NCI-H1048 (cell line): ENCODE data around the gene RASSF5.

Experiments
- DNase-seq: peaks from one replicate; lab custom pipeline; 2025; lab: John Stamatoyannopoulos, UW

RASSF5 gene

GRCh38 chr1:206517784-206518183 lies 10.5 kb downstream of the RASSF5 start:
- DNase-seq, result no peak

GRCh38 chr1:206518206-206518605 lies 10.9 kb downstream of the RASSF5 start:
- no peak for DNase-seq

- DNase-seq, result no peak
Measured at GRCh38 chr1:206518743-206519142, 11.4 kb downstream of the RASSF5 start.

DNA sequence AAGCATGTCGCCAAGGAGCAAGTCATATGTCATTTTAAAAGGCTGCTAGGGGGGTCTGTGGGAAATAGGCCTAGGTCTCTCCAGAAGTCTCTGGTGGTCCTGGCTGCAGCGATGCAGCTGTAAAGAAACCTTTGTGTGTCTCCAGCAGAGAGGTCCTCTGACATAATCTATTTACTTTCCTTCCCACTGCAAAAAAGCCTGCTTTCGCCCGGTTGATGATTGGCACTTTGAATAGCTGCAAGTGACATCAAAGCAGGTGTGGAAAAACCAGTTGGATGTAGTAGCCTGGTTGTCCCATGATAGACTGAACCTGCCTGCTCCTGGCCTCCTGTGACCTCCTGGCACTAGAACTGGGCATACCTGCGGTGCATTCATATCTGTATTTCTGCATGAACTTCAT lies 13.8 kb downstream of the RASSF5 start:
- DNase-seq, result no peak

DNA sequence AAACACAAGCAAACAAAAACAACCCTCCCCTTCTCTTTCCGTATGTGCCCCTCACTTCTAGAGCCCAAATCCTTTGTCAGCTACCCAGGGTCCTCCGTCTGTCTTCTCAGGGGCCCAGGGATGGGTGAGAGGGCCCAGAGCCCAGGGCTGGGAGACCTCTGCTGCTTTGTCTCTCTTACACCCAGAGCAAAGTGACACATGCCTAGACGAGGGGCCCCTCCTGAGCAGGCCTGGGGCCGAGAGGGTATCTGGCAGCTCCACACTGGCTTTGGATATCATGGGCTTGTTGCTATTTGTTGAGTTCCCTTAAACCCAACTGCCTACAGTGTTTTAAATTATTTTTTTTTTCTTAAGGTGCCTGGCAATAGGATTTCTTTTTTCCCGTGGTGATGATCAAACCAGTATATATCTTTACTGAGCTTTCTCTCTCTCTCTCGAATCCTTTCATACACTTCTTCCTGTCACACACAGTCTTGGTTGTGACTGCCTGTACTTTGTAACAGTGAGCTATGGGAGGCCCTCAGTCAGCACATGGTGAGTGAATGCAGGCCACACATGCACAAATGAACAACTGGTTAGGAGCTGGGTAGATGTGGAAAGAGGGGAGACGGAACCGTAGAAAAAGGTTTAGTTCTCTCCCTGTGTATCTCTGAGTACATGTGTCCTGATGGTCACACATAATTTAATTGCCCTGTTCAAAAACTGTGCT lies 14.5 kb downstream of the RASSF5 start:
- no peak for DNase-seq

DNA sequence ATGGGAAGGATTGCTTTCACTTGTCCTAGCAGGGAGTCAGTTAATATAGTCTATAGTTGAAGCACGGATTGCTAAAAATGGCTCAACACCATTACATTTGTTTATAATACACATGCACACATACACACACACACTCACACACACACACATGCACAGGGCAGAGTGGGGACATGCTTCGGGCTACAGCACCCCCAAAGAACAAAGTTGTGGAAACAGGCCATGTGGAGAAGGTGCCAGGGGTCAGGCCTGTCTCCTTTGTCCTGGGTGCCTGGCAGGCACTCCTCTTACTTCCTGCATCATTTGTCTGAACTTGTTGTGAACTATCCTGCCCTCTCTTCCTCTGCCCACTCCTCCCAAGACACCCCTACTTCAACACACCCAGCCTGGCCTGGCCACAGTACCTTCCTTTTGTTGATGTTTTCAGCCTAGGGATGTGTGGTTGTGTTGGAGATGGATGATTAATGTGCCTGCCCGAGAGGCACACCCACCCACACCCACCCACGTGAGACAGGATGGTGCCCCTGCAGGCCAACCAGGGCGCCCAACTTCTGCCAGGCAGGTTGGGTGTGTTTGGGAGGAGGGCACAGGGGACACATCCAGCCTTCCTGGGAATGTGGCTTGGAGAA lies 17.5 kb downstream of the RASSF5 start:
- DNase-seq, result no peak

DNA sequence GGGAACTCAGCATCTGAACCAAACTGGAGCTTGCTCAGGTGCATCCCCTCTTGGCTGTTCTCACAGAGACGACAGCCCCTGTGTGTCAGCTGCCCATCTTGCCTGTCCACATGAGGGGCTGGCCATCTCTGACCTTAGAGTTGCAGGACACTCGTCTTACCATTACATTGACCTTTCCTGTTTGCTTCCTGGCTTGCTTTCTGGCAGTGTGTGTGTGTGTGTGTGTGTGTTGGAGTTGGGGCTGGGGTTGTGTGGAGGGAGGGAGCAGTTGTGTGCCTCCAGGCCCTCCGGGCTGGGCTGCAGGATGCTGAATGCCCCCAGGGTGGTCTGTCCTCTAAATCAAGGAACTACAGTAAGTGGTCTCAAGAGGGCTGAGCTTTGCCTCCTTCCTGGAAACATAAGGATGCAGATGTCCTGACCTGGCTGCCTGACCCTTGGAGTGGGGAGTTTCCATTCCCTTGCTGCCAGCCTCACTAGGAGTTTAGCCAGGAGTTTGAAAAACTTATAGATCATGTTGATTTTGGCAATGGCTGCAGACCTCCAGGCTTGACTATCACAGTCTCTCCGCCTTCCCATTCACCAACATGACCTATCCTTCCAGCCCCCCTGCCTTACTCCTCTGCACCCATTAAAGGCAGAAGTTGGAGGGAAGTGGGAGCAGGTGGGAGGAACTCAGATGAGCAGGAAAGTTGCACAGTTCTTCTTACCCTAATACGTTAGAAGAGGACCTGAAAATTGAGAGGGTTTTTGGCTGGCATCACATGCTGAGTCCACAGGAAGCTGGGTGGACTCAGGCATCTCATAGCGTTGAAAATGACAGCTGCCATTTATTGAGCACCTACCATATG lies 19.0 kb downstream of the RASSF5 start:
- no peak for DNase-seq

GRCh38 chr1:206529425-206529824 lies 22.1 kb downstream of the RASSF5 start:
- DNase-seq, result no peak

DNA sequence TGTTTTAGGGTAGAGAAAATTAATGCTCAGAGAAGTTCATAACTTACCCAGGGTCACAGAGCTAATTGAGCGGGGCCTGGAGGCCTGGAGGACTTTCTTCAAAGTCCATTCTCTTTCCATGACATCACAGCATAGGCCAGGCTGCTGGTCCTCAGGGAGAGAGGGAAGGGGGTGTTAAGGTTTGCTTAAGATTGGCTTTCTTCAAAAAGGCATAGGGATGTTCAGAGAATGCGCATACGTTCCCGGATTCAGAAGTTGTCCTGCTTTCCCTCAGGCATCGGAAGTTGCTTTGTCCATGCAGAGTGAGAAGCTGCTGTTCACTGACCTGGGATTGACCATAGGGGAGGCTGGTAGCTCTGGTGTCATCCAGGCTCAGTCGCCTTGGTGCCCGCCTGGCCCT lies 25.0 kb downstream of the RASSF5 start:
- no peak for DNase-seq

- DNase-seq, result no peak
Measured at GRCh38 chr1:206534552-206534951, 27.2 kb downstream of the RASSF5 start.

DNA sequence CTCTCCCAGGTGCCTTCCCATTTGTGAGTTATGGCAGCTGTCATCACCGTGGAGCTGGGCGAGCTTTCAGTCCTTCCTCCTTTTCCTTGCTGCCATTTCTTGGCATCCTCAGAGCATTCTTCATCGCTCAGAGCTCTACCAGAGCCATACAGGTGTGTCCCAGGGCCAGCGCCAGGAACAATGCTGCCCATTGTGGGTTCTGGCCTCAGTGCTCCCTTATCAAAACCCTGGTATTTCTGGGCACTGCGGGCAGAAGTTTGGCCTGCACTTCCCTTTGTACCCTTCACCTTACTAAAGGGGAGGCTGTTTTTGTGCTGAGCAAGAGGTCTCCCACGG lies 28.5 kb downstream of the RASSF5 start:
- no peak for DNase-seq

- DNase-seq, result no peak
Measured at GRCh38 chr1:206537141-206537540, 29.8 kb downstream of the RASSF5 start.

DNA sequence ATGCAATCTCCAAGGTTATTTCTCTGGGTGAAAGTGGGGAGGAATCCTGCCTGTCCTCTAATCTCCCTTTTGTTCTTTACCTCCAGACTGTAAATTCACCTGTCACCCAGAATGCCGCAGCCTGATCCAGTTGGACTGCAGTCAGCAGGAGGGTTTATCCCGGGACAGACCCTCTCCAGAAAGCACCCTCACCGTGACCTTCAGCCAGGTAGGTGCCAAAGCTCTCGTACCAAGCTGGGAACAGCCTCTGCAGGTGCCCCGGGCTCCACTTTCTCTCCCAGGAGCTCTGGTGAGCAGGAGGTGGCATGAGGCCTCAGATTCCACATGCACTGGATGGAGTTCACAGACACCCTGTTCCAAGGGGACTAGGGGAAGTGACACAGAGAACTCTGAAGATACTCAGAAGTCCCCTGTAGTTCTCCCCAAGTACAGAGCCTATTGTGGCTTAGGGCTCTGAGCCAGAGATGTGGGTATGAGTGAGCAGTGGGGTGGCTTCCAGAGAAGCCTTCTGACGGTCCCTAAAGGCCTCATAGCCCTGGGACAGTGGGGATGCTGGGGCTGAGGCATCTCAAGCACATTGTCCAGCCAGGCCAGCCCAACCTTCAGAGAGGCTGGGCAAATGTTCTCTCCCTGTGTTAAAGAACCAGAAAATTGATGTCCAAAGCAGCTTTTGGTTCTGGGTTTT lies 30.9 kb downstream of the RASSF5 start:
- DNase-seq, result no peak

DNA sequence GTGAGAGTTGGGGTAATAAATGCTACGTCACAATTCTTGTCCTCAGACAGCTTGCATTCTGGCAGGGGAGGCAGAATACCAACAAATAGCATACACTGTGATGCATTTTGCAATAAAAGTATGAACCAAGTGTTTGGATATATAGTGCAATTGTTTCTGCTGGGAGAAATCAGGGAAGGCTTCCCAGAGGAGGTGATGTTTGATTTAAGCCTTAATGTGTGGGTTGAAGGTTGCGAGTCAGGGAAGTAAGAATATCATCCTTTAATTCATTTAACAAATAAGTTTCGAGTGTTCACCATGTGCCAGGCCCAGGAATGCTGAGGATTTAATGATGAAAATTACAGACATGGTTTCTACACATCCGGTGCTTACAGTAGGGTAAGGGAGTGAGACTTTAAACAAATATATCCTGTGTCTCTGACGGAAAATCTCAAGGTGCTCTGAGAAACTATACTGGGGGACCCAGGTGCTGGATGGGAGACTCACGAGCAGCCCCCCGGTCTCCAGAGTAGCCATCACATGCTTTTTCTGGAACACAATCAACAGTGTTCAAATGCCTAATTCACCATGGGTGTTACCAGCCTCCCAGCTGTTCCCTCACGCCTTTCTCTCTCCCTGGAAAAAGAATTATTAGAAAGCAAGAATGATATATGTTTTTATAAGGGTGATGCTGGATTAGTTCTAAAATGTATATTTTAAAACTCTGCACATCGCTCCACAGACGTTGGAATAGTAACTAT lies 31.7 kb downstream of the RASSF5 start:
- no peak for DNase-seq

- DNase-seq, result no peak
Measured at GRCh38 chr1:206540044-206540780, 32.9 kb downstream of the RASSF5 start.

- DNase-seq, result no peak
Measured at GRCh38 chr1:206541236-206541833, 34.0 kb downstream of the RASSF5 start.

DNA sequence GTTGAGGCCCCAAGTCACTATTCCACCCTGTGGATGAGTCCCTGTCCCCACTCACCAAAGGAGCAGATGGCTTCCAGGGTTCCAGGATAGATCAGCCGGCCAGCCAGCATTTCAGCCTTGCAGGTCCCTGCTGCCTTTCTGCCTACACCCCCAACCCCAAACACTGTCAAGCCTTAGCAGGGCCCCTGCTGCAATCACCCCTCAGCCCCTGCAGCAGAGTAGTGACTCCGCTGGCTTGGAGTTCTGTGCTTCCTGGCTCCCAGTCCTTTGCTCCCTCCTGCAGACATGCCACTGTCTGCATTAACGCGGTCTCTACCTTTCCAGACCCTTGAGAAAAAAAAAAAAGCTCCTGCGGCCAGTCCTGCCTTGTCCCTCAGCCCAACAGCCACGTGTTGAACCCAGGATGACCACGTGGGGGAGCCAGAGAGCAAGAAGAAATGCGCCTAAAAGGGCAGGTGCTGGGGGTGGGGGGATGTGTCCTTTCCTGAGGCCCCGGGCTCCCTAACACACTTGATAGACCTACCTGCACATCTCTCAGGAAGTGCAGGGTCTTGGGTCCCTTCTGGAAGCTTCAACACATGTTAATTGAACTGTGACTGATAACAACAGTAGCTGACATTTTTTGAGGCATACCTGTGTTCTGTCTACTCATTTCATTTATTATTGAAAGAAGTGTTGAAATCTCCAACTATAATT lies 37.4 kb downstream of the RASSF5 start:
- peak; percentile 78 for DNase-seq

DNA sequence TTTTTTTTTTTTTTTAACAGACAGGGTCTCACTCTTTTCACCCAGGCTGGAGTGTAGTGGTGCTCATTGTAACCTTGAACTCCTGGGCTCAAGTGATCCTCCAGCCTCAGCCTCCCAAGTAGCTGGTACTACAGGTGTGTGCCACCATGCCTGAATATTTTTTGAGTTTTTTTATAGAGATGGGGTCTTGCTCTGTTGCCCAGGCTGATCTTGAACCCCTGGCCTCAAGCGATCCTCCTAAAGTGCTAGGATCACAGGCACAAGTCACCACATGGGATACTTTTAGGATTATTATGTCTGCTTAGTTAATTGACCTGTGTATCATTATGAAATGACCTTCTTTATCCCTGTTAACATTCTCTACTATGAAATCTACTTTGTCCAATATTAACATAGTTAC lies 38.0 kb downstream of the RASSF5 start:
- no peak for DNase-seq

DNA sequence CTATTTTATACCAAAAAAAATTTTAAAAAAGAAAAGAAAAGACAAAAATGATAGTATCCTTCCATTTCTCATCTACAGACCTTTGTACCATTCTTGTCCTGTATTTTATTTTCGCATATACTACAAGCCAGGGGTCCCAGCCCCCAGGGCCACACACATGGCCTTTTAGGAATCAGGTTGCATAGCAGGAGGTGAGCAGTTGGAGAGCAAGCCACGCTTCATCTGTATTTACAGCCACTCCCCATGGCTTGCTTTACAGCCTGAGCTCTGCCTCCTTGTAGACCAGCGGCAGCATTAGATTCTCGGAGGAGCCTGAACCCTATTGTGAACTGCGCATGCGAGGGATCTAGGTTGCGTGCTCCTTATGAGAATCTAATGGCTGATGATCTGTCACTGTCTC lies 39.8 kb downstream of the RASSF5 start:
- DNase-seq, result no peak

- no peak for DNase-seq
Measured at GRCh38 chr1:206550446-206550845, 43.1 kb downstream of the RASSF5 start.
